SK-N-SH (cell line): Measurements from ENCODE around the gene RNF149. TPM values are rescaled to one million over a fixed set of nuclear protein-coding genes. Genes with fewer than 3 reads are reported as not detected.

Source experiments
- CTCF ChIA-PET: fragments of 300-600, 350-600 bp; formaldehyde crosslinking; extraction: SDS; loops from one replicate; lab custom pipeline; 2021; lab: Yijun Ruan, JAX
- POLR2A ChIA-PET: fragments of 350-600 bp; sonication (Branson Sonifier 250); formaldehyde crosslinking; extraction: SDS; loops from one replicate; lab custom pipeline; 2020; ENCODE audit warnings: antibody characterized with exemption, inconsistent platforms; lab: Yijun Ruan, JAX
- DNase-seq: peaks from one replicate; pipeline ENCODE4 v3.0.0; 2012
- H2AFZ ChIP-seq: fragments of 200-600 bp; sonication (generic); 2 replicates; pipeline ENCODE4 v1.8.1; 2016; ENCODE audit warnings: antibody characterized with exemption, mild to moderate bottlenecking, low read depth
- H3F3A ChIP-seq: fragments of 200-600 bp; sonication (generic); replicated peaks from 2 replicates; pipeline ENCODE3; 2016; ENCODE audit warnings: antibody characterized with exemption, mild to moderate bottlenecking; ENCODE audit not compliant: insufficient read depth
- H3K27ac ChIP-seq, 2 experiments: fragments of 200-500 bp in 1 of 2; fragments of 200-600 bp in 1 of 2; sonication (Bioruptor generic) in 1 of 2; sonication (generic), shearing (Covaris generic) in 1 of 2; 2 replicates each; pipeline versions ENCODE4 v1.5.1 to v1.6.1; 2014 to 2016; ENCODE audit warnings: low read depth in 2 of 2, inconsistent platforms in 1 of 2, low read length in 1 of 2, mild to moderate bottlenecking in 1 of 2, mixed read lengths in 1 of 2
- H3K27me3 ChIP-seq: fragments of 200-600 bp; sonication (generic), shearing (Covaris generic); 2 replicates; pipeline ENCODE4 v1.6.1; 2016; ENCODE audit warnings: mixed run types; ENCODE audit not compliant: insufficient read depth
- H3K36me3 ChIP-seq, 2 experiments: fragments of 200-500 bp in 1 of 2; fragments of 200-600 bp in 1 of 2; sonication (Bioruptor generic) in 1 of 2; sonication (generic) in 1 of 2; replicated peaks in 1 of 2; 2 replicates each; pipeline versions ENCODE3 to v1.5.1; 2014 to 2016; ENCODE audit warnings: low read length in 1 of 2, mild to moderate bottlenecking in 1 of 2; ENCODE audit not compliant: insufficient read depth in 2 of 2, control insufficient read depth in 1 of 2
- H3K4me1 ChIP-seq, 2 experiments: fragments of 200-500 bp in 1 of 2; fragments of 200-600 bp in 1 of 2; sonication (Bioruptor generic) in 1 of 2; sonication (generic), shearing (Covaris generic) in 1 of 2; 2 replicates each; pipeline versions ENCODE4 v1.5.1 to v1.6.1; 2014 to 2016; ENCODE audit warnings: low read depth in 1 of 2, low read length in 1 of 2, mixed run types in 1 of 2; ENCODE audit not compliant: insufficient read depth in 2 of 2, control insufficient read depth in 1 of 2
- H3K4me2 ChIP-seq: fragments of 200-600 bp; sonication (generic), shearing (Covaris generic); 2 replicates; pipeline ENCODE4 v1.6.1; 2017; ENCODE audit warnings: mixed run types
- H3K4me3 ChIP-seq, 2 experiments: fragments of 200-500 bp in 1 of 2; fragments of 200-600 bp in 1 of 2; sonication (Bioruptor generic) in 1 of 2; sonication (generic), shearing (Covaris generic) in 1 of 2; 2 replicates each; pipeline versions ENCODE4 v1.5.1 to v1.8.1; 2014 to 2016; ENCODE audit warnings: low read depth in 2 of 2, inconsistent platforms in 1 of 2, low read length in 1 of 2, mild to moderate bottlenecking in 1 of 2, mixed read lengths in 1 of 2, moderate library complexity in 1 of 2
- H3K79me2 ChIP-seq: fragments of 200-600 bp; sonication (generic); 2 replicates; pipeline ENCODE4 v1.8.1; 2017; ENCODE audit warnings: mild to moderate bottlenecking; ENCODE audit not compliant: insufficient read depth
- H3K9ac ChIP-seq: fragments of 200-600 bp; sonication (generic); 2 replicates; pipeline ENCODE4 v1.6.1; 2017; ENCODE audit warnings: mixed run types
- H3K9me2 ChIP-seq: fragments of 200-600 bp; sonication (generic); 2 replicates; pipeline ENCODE4 v1.6.1; 2017; ENCODE audit warnings: mixed run types
- H3K9me3 ChIP-seq: fragments of 200-600 bp; sonication (generic); 2 replicates; pipeline ENCODE4 v1.6.1; 2017; ENCODE audit warnings: mixed run types, mild to moderate bottlenecking, moderate library complexity
- H4K20me1 ChIP-seq: fragments of 200-600 bp; sonication (generic); 2 replicates; pipeline ENCODE4 v1.6.1; 2017; ENCODE audit warnings: mild to moderate bottlenecking, mixed run types; ENCODE audit not compliant: insufficient read depth
- CHD2 ChIP-seq: fragments of 150-350 bp; IDR thresholded peaks from 2 replicates; pipeline ENCODE4 v1.6.1; 2018; ENCODE audit warnings: low read length; ENCODE audit not compliant: partially characterized antibody
- ELF1 ChIP-seq: IDR thresholded peaks from 2 replicates; pipeline ENCODE4 v1.4.0; 2012
- EP300 ChIP-seq, 2 experiments: IDR thresholded peaks; 2 replicates each; pipeline versions ENCODE4 v1.4.0 to v1.6.1; 2012; ENCODE audit warnings: borderline replicate concordance in 1 of 2, low read depth in 1 of 2, low read length in 1 of 2
- EZH2phosphoT487 ChIP-seq: fragments of 200-600 bp; sonication (generic); IDR thresholded peaks from 2 replicates; pipeline ENCODE4 v1.6.1; 2017; ENCODE audit warnings: low read depth, mixed run types, mild to moderate bottlenecking, antibody characterized with exemption, moderate library complexity, borderline replicate concordance
- FOSL2 ChIP-seq: IDR thresholded peaks from 2 replicates; pipeline ENCODE4 v1.4.0; 2012; ENCODE audit warnings: low read depth, mild to moderate bottlenecking, moderate library complexity, borderline replicate concordance
- GABPA ChIP-seq: IDR thresholded peaks from 2 replicates; pipeline ENCODE4 v1.4.0; 2012; ENCODE audit warnings: low read depth, mild to moderate bottlenecking
- GATA2 ChIP-seq: sonication (generic); formaldehyde crosslinking; IDR thresholded peaks from 2 replicates; pipeline ENCODE4 v1.5.0; 2020; ENCODE audit warnings: mild to moderate bottlenecking, missing genetic modification reagents
- JUND ChIP-seq: IDR thresholded peaks from 2 replicates; pipeline ENCODE4 v1.4.0; 2012
- MAX ChIP-seq: IDR thresholded peaks from 2 replicates; pipeline ENCODE4 v1.4.0; 2012; ENCODE audit warnings: low read depth
- NFIC ChIP-seq: IDR thresholded peaks from 2 replicates; pipeline ENCODE4 v1.4.0; 2012; ENCODE audit warnings: borderline replicate concordance
- NRF1 ChIP-seq: IDR thresholded peaks from 2 replicates; pipeline ENCODE4 v1.6.1; 2012; ENCODE audit warnings: low read depth, mild to moderate bottlenecking, low read length
- POLR2AphosphoS5 ChIP-seq: IDR thresholded peaks from 2 replicates; pipeline ENCODE4 v1.6.1; 2012; ENCODE audit warnings: low read depth, low read length
- RFX5 ChIP-seq: IDR thresholded peaks from 2 replicates; pipeline ENCODE4 v1.6.1; 2012; ENCODE audit warnings: mild to moderate bottlenecking, improper control_type of control experiment, low read length
- RXRA ChIP-seq: IDR thresholded peaks from 2 replicates; pipeline ENCODE4 v1.4.0; 2012; ENCODE audit warnings: low read depth, mild to moderate bottlenecking, borderline replicate concordance
- SIN3A ChIP-seq: IDR thresholded peaks from 2 replicates; pipeline ENCODE4 v1.6.1; 2012; ENCODE audit warnings: low read depth, mild to moderate bottlenecking, low read length, moderate library complexity, borderline replicate concordance
- TAF1 ChIP-seq: IDR thresholded peaks from 2 replicates; pipeline ENCODE4 v1.6.1; 2012; ENCODE audit warnings: low read depth, mild to moderate bottlenecking, low read length, moderate library complexity, borderline replicate concordance
- TCF12 ChIP-seq: IDR thresholded peaks from 2 replicates; pipeline ENCODE4 v1.4.0; 2012
- TEAD4 ChIP-seq: IDR thresholded peaks from 2 replicates; pipeline ENCODE4 v1.4.0; 2012; ENCODE audit warnings: mild to moderate bottlenecking, borderline replicate concordance; ENCODE audit not compliant: insufficient read depth
- USF1 ChIP-seq: IDR thresholded peaks from 2 replicates; pipeline ENCODE4 v1.4.0; 2012; ENCODE audit warnings: low read depth, borderline replicate concordance
- USF2 ChIP-seq: fragments of 150-350 bp; IDR thresholded peaks from 2 replicates; pipeline ENCODE4 v1.6.1; 2017; ENCODE audit warnings: antibody characterized with exemption, low read length, low read depth, borderline replicate concordance
- YY1 ChIP-seq: IDR thresholded peaks from 2 replicates; pipeline ENCODE4 v1.4.0; 2012; ENCODE audit warnings: low read depth, mild to moderate bottlenecking
- ZBTB33 ChIP-seq: IDR thresholded peaks from 2 replicates; pipeline ENCODE4 v1.4.0; 2012; ENCODE audit warnings: low read depth, borderline replicate concordance
- WGBS: methylation state at CpG from one replicate; pipeline ENCODE4 v1.1.6; 2017; ENCODE audit warnings: low lambda C conversion rate; 5-methylcytosine and 5-hydroxymethylcytosine counted together
- polyA plus RNA-seq, 3 experiments: library from polyadenylated mRNA; depleted of rRNA; stranded (reverse); fragments of >200 nt; gene quantifications; 2 replicates each; pipeline ENCODE4 v1.2.3, GENCODE V29; 2012

RNF149 gene
- polyA plus RNA-seq, 1 of the 3 experiments (the other 2 are of a cell fraction) = 15.3 TPM

- Histone ChIP-seq H2AFZ (no peak overlapping the region), H3K36me3 (no peaks in the 10 kb centered on the region), H3K27ac (no peak overlapping the region), H3K4me2 (no peak overlapping the region)
- 69% methylated on average over 5 of the region's 5 CpGs for WGBS
- no peak for TF ChIP-seq EZH2phosphoT487
- no peak for TF ChIP-seq NFIC
- TF ChIP-seq GABPA = no peak
- no peak for TF ChIP-seq NRF1
- no peak for TF ChIP-seq TAF1
- TF ChIP-seq EP300 (IDR thresholded peaks at IDR 0.05; ENCODE audit: borderline replicate concordance in 1 of 2, low read depth in 1 of 2, low read length in 1 of 2) = no peak
- TF ChIP-seq MAX = no peak
- TF ChIP-seq, all 33 proteins: peak for 0
- Histone ChIP-seq H3K4me1 (no peaks in the 10 kb centered on the region; a peak in 1 of 4 replicates), H3F3A (peaks cover 11% of the 10 kb centered on the region), H3K9me3 (no peaks in the 10 kb centered on the region), H3K79me2 (no peaks in the 10 kb centered on the region), H3K27me3 (no peaks in the 10 kb centered on the region), H3K9me2 (no peaks in the 10 kb centered on the region), H3K4me3 (no peak overlapping the region), H3K9ac (no peak overlapping the region), H4K20me1 (no peaks in the 10 kb centered on the region)
- POLR2A ChIA-PET = no interaction called here
- CTCF ChIA-PET = interaction anchor here (0.7 to 6.5 kb wide), 4 partner anchors 8 to 438 kb away, joined by 3 to 40 read pairs (median 3); partner anchors contain the start of gene CREG2
- DNase-seq = no peak
Observed at GRCh38 chr2:101332885-101333766, 24.6 kb upstream of the RNF149 start.

- ChIA-PET CTCF (interaction anchor here (1.3 to 6.5 kb wide), 2 partner anchors 10 to 56 kb away, joined by 5 to 40 read pairs; partner anchors contain the start of gene CREG2), POLR2A (interaction anchor here (0.6 kb wide), 1 partner anchor 14 kb away, joined by 3 read pairs; no protein-coding TSS in a partner anchor)
- Histone ChIP-seq H2AFZ (no peak overlapping the region), H4K20me1 (no peaks in the 10 kb centered on the region), H3F3A (peaks cover 12% of the 10 kb centered on the region), H3K4me3 (no peak overlapping the region), H3K9me3 (no peaks in the 10 kb centered on the region), H3K27ac (no peak overlapping the region), H3K9me2 (no peaks in the 10 kb centered on the region), H3K79me2 (no peaks in the 10 kb centered on the region), H3K9ac (no peak overlapping the region), H3K36me3 (no peaks in the 10 kb centered on the region), H3K4me2 (no peak overlapping the region), H3K27me3 (no peaks in the 10 kb centered on the region), H3K4me1 (no peaks in the 10 kb centered on the region; a peak in 1 of 4 replicates)
- WGBS = 46% methylated on average over 2 of the region's 2 CpGs
- no peak for DNase-seq
- TF ChIP-seq FOSL2 (no peak), USF1 (no peak), EP300 (IDR thresholded peaks at IDR 0.05; ENCODE audit: borderline replicate concordance in 1 of 2, low read depth in 1 of 2, low read length in 1 of 2) (no peak), RXRA (no peak), TCF12 (no peak), NRF1 (no peak), EZH2phosphoT487 (no peak), YY1 (no peak), TEAD4 (no peak), USF2 (no peak), TAF1 (no peak), SIN3A (no peak), RFX5 (no peak), ELF1 (no peak), POLR2AphosphoS5 (no peak), CHD2 (no peak), NFIC (no peak), GATA2 (CRISPR knock-in tag) (no peak), JUND (no peak), ZBTB33 (no peak)
Observed at GRCh38 chr2:101331202-101331601, 22.7 kb upstream of the RNF149 start.
